Endothelial cell of hepatic sinusoid (primary cell): Measurements from ENCODE around the gene PAGR1.
"Not testable (repeated sequence)": the region's sequence is repeated elsewhere in the genome, so short reads cannot be mapped to it uniquely, and the experiment has no call there.

Source experiments
- in situ Hi-C: cut with HindIII; loops from 2 replicates; pipeline ENCODE4 v1.10.0; 2017; ENCODE audit warnings: low sequenced_read_pairs

The PAGR1 gene

GRCh38 chr16:29815793-29816693 is at the start of gene PAGR1:
Gene PAGR1 (plus strand): TSS chr16:29816152. CDS start chr16:29816526, 374 bp downstream.
- in situ Hi-C loops: no loop called here

GRCh38 chr16:29766571-29766970 is 49.4 kb upstream of the PAGR1 start:
- in situ Hi-C loops: no loop called here

GRCh38 chr16:29767062-29767461 is 48.9 kb upstream of the PAGR1 start:
- in situ Hi-C loops: no loop called here

- in situ Hi-C loops: no loop called here
Observed at GRCh38 chr16:29769507-29769906, 46.4 kb upstream of the PAGR1 start.

GRCh38 chr16:29770250-29770929 is 45.6 kb upstream of the PAGR1 start:
- in situ Hi-C loops: no loop called here

- in situ Hi-C loops: not testable (repeated sequence)
Observed at GRCh38 chr16:29772330-29772729, 43.6 kb upstream of the PAGR1 start.

GRCh38 chr16:29774730-29775129 is 41.2 kb upstream of the PAGR1 start:
- in situ Hi-C loops: no loop called here

GRCh38 chr16:29775742-29776408 is 40.1 kb upstream of the PAGR1 start:
- in situ Hi-C loops: no loop called here

- in situ Hi-C loops: no loop called here
Observed at GRCh38 chr16:29777576-29778350, 38.2 kb upstream of the PAGR1 start, which contains the start of gene ZG16. Gene ZG16 (plus strand): TSS chr16:29778256. CDS start chr16:29779267, 1,011 bp downstream.

GRCh38 chr16:29779474-29779873 is 36.5 kb upstream of the PAGR1 start:
- in situ Hi-C loops: no loop called here

- in situ Hi-C loops: not testable (repeated sequence)
Observed at GRCh38 chr16:29783094-29783953, 32.6 kb upstream of the PAGR1 start.

- in situ Hi-C loops: no loop called here
Observed at GRCh38 chr16:29784157-29784556, 31.8 kb upstream of the PAGR1 start.

- in situ Hi-C loops: no loop called here
Observed at GRCh38 chr16:29784901-29785500, 31.0 kb upstream of the PAGR1 start.

- in situ Hi-C loops: not testable (repeated sequence)
Observed at GRCh38 chr16:29787155-29787554, 28.8 kb upstream of the PAGR1 start.

- in situ Hi-C loops: no loop called here
Observed at GRCh38 chr16:29789775-29790182, 26.2 kb upstream of the PAGR1 start.

- in situ Hi-C loops: no loop called here
Observed at GRCh38 chr16:29790183-29790948, 25.6 kb upstream of the PAGR1 start, which contains the start of gene KIF22. Gene KIF22 (plus strand): TSS chr16:29790751. CDS start chr16:29790760, 9 bp downstream.

GRCh38 chr16:29790949-29791844 is 24.8 kb upstream of the PAGR1 start:
- in situ Hi-C loops: no loop called here
